ENCODE measurements around the gene PGC. TPM values are rescaled to one million over a fixed set of nuclear protein-coding genes. Genes with fewer than 3 reads are reported as not detected.
"Not testable (repeated sequence)": the region's sequence is repeated elsewhere in the genome, so short reads cannot be mapped to it uniquely, and the experiment has no call there.

Gene PGC
- total RNA-seq, 1 experiment from 2014 or later = not detected

GRCh38 chr6:41779336-41779735 lies 32.1 kb upstream of the PGC start:
- in situ Hi-C loops (cut with HindIII; ENCODE audit: low pct_unique_long_range_greater_than_20kb, low sequenced_read_pairs) = no loop called here
- DNase-seq (ENCODE audit: low read depth, low spot score) = no peak

GRCh38 chr6:41778895-41779294 lies 31.7 kb upstream of the PGC start:
- in situ Hi-C loops (cut with HindIII; ENCODE audit: low pct_unique_long_range_greater_than_20kb, low sequenced_read_pairs) = no loop called here
- DNase-seq (ENCODE audit: low read depth, low spot score) = no peak

- in situ Hi-C loops (cut with HindIII; ENCODE audit: low pct_unique_long_range_greater_than_20kb, low sequenced_read_pairs) = no loop called here
- DNase-seq (ENCODE audit: low read depth, low spot score) = no peak
Measured at GRCh38 chr6:41777551-41778285, 30.5 kb upstream of the PGC start.

- no peak for DNase-seq (ENCODE audit: low read depth, low spot score)
- in situ Hi-C loops (cut with HindIII; ENCODE audit: low pct_unique_long_range_greater_than_20kb, low sequenced_read_pairs) = no loop called here
Measured at GRCh38 chr6:41775293-41775882, 28.2 kb upstream of the PGC start.

- no peak for DNase-seq (ENCODE audit: low read depth, low spot score)
- in situ Hi-C loops (cut with HindIII; ENCODE audit: low pct_unique_long_range_greater_than_20kb, low sequenced_read_pairs) = no loop called here
Measured at GRCh38 chr6:41774841-41775240, 27.6 kb upstream of the PGC start.

- in situ Hi-C loops (cut with HindIII; ENCODE audit: low pct_unique_long_range_greater_than_20kb, low sequenced_read_pairs) = no loop called here
- DNase-seq (ENCODE audit: low read depth, low spot score) = no peak
Measured at GRCh38 chr6:41771058-41771983, 24.1 kb upstream of the PGC start.

- in situ Hi-C loops (cut with HindIII; ENCODE audit: low pct_unique_long_range_greater_than_20kb, low sequenced_read_pairs) = no loop called here
- no peak for DNase-seq (ENCODE audit: low read depth, low spot score)
Measured at GRCh38 chr6:41770381-41771057, 23.3 kb upstream of the PGC start.

- in situ Hi-C loops (cut with HindIII; ENCODE audit: low pct_unique_long_range_greater_than_20kb, low sequenced_read_pairs) = no loop called here
- DNase-seq (ENCODE audit: low read depth, low spot score) = no peak
Measured at GRCh38 chr6:41769376-41769775, 22.2 kb upstream of the PGC start.

GRCh38 chr6:41768545-41769308 lies 21.5 kb upstream of the PGC start:
- in situ Hi-C loops (cut with HindIII; ENCODE audit: low pct_unique_long_range_greater_than_20kb, low sequenced_read_pairs) = no loop called here
- DNase-seq (ENCODE audit: low read depth, low spot score) = no peak

- in situ Hi-C loops (cut with HindIII; ENCODE audit: low pct_unique_long_range_greater_than_20kb, low sequenced_read_pairs) = no loop called here
- peak; percentile 39 for DNase-seq (ENCODE audit: low read depth, low spot score)
Measured at GRCh38 chr6:41767112-41767833, 20.1 kb upstream of the PGC start.

GRCh38 chr6:41766043-41766664 lies 19.0 kb upstream of the PGC start:
- DNase-seq (ENCODE audit: low read depth, low spot score); in situ Hi-C loops (cut with HindIII; ENCODE audit: low pct_unique_long_range_greater_than_20kb, low sequenced_read_pairs): not testable (repeated sequence)

- DNase-seq (ENCODE audit: low read depth, low spot score) = no peak
- in situ Hi-C loops (cut with HindIII; ENCODE audit: low pct_unique_long_range_greater_than_20kb, low sequenced_read_pairs) = no loop called here
Measured at GRCh38 chr6:41763470-41763869, 16.3 kb upstream of the PGC start.

GRCh38 chr6:41759905-41760579 lies 12.8 kb upstream of the PGC start:
- no peak for DNase-seq (ENCODE audit: low read depth, low spot score)
- in situ Hi-C loops (cut with HindIII; ENCODE audit: low pct_unique_long_range_greater_than_20kb, low sequenced_read_pairs) = no loop called here

GRCh38 chr6:41759106-41759904 lies 12.1 kb upstream of the PGC start:
- no peak for DNase-seq (ENCODE audit: low read depth, low spot score)
- in situ Hi-C loops (cut with HindIII; ENCODE audit: low pct_unique_long_range_greater_than_20kb, low sequenced_read_pairs) = no loop called here

- in situ Hi-C loops (cut with HindIII; ENCODE audit: low pct_unique_long_range_greater_than_20kb, low sequenced_read_pairs) = no loop called here
- DNase-seq (ENCODE audit: low read depth, low spot score) = no peak
Measured at GRCh38 chr6:41758641-41759035, 11.4 kb upstream of the PGC start.

All from SK-MEL-5 (cell line).